GM18907 (cell line): ENCODE data around the gene BICRA.
"Not testable (repeated sequence)": the region's sequence is repeated elsewhere in the genome, so short reads cannot be mapped to it uniquely, and the experiment has no call there.

Experiments
- ATAC-seq: cut with Tn5 transposase; IDR thresholded peaks from one replicate; pipeline ENCODE4 v1.9.1; 2021; ENCODE audit warnings: mild to moderate bottlenecking, moderate library complexity; ENCODE audit not compliant: unreplicated experiment

Gene BICRA

DNA sequence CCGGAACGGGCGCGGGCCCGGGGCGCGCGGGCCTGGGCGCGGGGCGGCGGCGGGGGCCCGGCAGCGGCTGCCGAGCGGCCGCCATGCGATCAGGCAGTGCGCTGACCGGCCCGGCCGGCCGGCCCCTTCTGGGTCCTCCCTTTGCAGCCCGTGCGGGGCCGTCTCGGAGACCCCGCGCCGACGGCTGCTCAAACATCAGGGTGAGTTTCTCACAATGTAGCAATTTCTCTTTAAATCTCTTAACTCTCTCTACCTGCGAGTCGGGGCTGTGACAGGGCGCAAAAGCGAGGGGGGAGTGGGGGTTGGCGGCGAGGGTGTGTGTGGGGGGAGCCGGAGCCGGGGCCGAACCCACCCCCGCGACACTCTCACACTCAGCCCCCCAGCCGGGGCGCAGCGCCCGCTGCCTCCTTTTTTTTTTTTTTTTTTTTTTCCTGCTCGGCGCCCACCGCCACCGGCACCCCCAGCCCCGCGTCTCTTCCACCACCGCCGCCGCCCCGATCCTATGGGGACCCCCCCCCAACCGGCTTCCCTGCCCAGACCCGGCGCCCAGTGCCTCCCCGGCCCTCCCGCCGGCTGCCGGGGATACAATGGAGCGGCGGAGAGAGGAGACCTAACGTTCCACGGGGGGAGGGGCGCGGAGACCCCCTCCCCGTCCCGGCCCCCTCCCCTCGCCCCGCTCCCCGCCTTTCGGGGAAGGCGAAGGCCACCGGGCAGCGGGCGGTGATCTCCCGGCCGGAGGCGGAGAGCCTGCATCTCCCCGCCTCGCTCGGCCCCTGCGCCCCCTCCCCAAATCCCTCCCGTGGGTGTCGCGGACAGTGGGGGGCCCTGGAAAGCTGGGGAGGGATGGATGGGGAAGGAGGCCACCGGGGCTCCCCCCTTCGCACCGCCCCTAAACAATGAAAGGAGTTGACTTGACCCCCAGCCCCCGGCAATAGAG is at the start of gene BICRA:
TSS of gene BICRA (plus strand) at position 166 of the 937 bp plus-strand sequence. CDS start 64,441 bp downstream, outside the sequence.
- ATAC-seq: peak; percentile 46

DNA sequence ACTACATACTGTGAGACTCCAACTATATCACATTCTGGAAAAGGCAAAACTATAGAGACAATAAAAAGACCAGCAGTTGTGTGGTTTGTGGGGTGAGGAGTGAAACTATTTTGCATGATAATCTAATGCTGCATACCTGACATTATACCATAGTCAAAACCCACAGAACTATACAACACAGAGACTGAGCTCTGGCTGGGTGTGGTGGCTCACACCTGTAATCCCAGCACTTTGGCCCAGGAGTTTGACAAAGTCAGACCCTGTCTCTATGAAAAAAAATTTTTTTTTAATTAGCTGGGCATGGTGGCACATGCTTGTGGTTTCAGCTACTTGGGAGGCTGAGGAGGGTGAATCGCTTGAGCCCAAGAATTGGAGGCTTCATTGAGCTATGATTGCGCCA is 47.9 kb upstream of the BICRA start:
- ATAC-seq: no peak

DNA sequence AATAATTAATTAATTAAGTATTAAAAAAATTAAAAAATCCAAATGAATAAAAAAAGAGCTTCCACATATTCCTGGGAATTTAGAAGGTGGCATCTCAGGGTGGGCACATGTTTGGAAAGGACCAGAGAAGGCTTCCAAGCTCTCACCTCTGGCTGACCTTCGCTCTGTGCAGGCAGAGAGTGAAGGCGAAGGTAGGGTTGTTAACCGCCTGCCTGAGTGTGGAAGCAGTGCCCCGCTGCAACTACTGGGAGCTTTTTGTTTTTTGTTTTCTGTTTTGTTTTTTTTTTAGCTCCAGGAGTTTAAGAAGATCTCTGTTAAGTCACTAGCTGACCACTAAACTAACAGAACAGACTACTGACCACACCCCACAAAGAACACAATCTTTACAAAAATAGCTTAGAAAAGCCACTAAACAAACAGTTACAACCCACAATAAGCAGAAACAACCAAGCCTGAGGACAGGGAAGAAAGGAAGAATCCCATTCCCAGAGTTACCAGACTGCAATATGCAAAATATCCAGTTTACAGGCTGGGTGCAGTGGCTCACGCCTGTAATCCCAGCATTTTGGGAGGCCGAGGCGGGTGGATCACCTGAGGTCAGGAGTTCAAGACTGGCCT is 47.4 kb upstream of the BICRA start:
- ATAC-seq: no peak

DNA sequence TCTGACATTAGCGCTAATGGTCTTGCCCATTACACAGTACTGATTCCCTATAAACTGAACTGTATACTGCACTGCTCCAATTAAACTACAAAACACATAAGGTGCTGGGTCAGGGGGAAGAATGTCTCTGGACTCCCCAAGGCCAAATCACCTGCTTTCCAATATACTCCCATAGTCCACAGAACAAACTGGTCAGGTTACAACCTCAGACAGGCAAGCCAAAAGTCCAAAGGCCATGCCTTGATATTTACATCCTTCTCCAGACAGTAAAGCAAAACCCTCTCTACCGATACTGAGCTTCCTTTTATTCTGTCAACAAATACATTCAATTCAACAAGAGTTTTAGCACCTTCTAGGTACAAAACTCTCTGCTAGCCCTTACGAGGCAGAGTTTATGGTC is 44.9 kb upstream of the BICRA start:
- ATAC-seq: no peak

DNA sequence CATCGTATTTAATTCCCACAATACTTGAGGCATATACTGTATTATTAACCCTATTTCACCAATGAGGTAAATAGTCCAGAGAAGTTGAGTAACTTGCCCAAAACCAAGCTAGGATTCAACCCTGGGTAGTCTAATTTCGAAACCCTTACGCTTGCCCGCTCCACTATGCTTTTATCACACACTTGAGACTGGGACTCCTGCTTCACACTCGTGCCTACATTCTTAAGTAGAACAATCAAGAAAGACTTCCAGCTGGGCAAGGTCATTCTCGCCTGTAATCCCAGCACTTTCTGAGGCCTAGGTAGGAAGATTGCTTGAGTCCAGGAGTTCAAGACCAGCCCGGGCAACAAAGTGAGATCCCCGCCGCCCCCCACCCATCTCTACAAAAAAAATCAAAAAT is 39.6 kb upstream of the BICRA start:
- ATAC-seq: no peak

DNA sequence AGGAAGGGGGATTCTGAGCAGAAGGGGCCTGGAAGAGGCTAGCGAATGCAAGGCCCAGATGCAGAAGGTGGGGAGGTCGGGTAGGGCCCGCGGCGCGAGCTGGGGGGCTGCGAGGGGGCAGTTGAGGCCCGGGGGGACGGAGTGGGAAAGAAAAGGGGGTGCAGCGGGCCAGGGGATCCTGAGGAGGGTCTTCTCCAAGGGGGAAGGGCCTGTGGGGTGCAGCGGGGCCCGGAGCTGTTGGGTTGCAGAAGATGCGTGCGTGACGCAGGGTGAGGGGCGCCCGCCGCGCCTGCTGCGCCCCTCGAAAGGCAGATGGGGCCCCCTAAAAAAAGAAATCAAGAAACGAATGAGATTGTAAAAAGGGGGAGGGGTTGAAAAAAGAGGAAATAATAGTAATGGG is 36.3 kb upstream of the BICRA start:
- no peak for ATAC-seq

DNA sequence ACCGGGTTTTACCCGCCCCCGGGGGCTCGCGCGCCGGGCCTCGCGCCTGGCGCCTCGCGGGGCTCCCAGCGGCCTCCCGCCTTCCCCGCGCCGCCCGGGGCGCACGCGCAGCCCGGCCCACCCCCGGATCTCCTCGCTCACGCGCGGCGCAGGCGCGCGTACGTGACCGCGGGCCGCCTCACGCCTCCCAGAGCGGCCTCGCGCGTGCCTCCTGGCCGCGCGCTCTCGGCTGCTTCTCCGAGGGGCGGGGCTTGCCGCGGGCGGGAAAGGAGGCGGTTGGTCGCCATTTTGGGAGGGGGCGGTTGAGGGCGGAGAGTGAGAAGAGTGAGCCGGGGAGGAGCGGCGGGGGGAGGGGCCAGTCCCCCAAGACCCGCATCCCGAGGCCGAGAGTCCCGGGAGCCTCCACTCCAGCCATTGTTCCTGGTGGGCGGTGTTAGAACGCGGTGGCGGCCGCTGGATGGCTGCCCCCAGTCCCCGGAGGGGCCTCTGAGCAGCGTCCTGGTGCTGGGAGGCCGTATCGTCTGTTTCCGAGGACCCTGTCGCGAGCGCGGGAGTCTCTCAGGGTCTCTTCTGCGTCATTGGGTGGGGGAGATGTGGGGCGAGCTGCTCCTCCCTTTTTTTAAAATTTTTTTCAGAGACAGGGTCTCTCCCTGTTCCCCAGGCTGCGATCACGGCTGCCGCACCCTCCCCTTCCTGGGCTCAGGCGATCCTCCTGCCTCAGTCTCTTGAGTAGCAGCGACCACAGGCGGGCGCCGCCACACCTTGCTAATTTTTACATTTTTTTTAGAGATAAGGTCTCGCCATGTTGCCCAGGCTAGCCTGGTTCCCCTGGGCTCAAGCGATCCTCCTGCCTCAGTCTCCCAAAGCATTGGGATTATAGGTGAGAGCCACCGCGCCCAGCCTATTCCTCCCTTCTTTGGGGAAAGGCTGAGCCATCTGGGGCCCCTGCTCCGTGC is 35.6 kb upstream of the BICRA start, which contains the start of gene ZNF541:
TSS of gene ZNF541 (minus strand) at position 78 of the 956 bp plus-strand sequence. CDS start 17,292 bp downstream, outside the sequence.
- ATAC-seq: no peak

DNA sequence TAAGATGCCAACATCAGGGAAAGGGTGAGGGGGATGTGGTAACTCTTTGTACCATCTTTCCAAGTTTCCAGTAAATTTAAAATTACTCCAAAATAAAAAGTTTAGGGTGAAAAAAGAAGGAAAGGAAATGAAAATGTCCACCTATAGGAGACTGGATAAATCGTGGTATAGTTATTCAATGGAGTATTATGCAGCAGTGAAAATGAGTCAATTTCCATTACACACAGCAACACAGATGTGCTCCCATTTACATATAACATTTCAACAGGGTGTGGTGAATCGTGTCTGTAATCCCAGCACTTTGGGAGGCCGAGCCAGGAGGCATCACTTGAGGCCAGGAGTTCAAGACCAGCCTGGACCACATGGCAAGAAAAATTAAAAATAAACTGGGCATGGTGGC is 28.5 kb upstream of the BICRA start:
- no peak for ATAC-seq

DNA sequence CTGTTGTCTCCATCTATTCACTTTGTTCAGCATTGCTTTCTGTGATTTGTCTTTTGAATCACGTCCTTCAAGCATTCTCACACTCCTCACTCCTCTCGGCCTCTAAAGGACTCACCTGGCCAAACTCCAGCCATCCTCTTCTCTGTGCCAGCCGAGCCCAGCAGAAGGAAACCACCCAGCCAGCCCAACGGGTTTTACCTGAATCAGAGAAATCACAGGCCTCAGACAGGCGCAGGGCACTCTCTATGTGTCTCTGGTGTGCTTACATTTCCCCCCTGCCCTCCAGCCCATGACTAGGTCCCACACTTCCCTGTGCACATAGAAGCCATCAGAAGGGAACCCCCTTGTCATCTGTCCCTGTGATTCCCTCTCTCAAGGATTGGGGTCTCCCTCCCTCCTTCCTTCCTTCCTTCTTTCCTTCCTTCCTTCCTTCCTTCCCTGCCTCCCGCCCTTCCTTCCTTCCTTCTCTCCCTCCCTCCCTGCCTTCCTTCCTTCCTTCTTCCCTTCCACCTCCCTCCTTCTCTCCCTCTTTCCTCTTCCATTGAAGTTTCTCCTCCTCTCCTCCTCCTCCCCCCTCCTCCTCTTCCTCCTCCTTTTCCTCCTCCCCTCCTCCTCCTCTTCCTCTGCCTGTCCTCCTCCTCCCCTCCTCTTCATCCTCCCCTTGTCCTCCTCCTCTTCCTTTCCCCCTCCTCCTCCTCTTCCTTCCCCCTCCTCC is 27.2 kb upstream of the BICRA start:
- no peak for ATAC-seq

DNA sequence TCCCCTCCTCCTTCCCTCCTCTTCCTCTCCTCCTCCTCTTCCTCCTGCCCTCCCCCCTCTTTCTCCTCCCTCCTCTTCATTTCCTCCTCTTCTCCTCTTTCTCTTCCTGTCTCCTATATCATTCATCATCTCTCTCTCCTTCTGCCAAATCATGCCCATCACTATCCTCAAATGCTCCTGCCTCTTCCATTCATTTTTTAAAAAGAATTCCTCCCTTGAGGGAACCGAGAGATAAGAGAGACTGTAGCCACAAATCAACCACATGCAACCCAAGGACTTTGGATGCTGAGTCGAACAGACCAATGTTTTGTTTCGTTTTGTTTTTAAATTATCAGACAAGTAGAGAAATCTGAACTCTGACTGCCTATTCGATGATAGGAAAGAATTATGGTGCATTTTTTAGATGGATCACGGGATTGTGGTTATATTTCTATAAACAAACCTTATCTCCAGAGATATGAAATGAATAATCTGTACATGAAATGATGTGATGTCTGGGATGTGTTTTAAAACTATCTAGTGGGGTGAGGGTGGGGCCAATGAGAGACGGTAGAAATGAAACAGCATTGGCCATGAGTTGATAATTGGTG is 26.5 kb upstream of the BICRA start:
- ATAC-seq: no peak

DNA sequence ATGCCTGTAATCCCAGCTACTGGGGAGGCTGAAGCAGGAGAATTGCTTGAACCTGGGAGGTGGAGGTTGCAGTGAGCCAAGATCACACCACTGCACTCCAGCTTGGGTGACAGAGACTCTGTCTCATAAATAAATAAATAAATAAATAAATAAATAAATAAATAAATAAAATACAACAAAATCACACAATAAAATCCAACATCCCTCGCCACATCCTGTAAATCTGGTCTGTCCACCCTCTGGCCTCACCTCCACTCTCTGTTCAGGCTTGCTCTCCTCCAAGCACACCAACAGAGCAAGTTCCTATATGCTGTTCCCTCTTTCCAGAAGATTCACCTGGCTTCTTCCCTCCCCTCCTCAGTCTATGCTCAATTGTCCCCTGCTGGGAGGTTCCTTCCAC is 25.8 kb upstream of the BICRA start:
- not testable (repeated sequence) for ATAC-seq

DNA sequence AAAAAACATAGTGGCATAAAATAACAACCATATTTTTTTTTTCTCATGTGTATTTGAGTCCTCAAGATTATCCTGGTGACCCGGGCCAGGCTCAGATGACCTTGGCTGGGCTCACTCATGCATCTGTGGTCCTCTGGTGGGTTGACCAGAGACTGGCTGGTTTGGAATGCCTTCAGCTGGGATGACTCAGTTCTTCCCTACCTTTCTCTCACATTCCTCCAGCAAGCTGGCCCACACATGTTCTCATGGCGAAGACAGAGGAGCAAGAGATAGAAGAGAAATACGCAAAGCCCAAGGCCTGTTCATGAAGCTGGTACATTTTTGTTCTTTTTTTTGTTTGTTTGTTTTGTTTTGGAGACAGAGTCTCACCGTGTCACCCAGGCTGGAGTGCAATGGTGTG is 21.6 kb upstream of the BICRA start:
- no peak for ATAC-seq

DNA sequence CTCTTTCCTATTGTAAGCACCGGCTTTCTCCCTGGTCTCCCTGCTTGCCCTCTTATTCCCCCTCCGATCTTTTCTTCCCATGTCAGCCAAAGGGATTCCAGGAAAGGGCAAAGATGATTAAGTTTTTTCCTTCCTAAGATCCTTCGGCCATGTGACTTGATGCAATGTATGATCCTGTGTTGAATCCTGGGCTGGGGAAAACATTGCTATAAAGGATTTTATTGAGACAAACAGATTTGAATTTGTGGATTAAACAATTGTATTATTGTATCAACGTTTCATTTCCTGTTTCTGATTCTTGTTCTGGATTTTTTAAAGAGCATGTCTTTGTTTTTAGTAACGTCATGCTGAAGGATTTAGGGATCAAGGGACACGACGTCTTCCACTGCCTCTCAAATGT is 19.1 kb upstream of the BICRA start:
- ATAC-seq: no peak

DNA sequence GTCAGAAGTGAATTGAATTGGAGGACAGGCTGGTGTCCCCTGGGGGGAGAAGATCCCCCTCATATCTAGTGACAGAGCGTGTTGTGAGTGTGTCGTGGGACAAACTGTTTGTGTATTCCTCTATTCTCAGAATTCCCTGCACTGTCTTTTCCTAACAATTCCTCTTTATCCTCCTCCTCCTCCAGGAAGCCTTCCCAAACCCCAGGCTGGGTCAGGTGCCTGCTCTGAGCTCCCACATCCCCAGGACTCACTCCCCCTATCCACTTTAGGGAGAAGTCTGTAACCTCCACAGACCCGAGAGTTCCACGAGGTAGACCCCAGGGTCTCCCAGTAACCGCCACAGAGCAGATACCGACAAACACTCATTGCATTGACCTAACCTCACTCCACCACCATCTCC is 15.1 kb upstream of the BICRA start:
- no peak for ATAC-seq

DNA sequence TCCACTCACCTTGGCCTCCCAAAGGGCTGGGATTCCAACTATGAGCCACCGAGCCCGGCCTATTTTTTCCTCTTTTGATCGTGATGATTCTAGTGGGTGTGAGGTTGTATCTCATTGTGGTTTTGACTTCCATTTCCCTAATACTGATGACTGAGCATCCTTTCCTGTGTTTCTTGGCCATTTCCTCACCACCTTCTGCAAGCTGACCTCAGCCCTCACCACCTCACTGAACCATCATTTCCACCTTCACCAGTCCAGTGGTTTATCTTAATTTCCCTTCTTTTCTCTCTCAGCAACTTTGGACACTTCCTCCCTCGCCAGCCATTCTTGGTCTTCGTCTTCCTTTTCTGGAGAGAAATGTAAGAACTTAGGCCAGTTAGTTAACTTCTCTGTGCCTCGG is 13.0 kb upstream of the BICRA start:
- no peak for ATAC-seq

DNA sequence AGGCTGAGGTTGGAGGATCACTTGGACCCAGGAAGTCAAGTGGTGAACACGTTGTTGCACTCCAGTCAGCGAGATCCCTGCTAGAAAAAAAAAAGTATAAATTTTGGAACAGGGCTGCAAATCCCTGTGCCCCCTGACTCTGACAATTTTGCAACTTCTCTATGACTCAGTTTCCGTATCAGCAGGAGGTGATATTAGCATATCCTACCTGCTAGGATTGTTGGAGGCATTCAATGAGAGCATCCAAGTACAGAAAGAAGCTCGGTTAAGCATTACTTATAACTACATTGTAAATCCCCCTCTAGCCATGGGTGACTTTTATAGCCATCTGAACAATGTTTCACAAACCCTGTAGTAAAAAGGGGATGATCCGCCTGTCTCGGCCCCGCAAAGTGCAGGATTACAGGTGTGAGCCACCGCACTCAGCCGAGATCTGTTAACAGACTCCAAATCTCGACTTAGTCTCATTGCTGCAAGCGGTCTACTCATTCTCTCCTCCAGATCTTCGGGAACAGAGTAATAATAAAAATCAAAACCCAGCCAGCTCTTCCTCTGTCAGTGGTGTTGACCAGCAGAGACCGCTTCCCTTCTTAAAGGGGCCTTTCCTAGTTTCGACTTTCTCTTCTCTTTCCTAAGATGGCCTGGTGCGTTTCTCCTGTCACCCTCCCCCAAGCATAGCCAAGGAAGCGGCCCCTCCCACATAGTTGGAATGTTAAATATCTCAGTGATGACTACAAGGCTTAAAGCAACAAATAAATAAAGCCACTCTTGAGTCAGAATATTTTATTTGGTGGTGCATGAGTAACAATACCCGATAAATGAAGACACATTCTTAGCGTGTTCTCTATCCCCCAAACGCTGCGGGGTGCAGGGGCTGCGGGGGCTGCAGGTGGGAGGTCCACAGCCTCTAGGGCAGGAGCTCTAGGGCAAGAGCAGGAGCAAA is 10.3 kb upstream of the BICRA start:
- ATAC-seq: no peak

DNA sequence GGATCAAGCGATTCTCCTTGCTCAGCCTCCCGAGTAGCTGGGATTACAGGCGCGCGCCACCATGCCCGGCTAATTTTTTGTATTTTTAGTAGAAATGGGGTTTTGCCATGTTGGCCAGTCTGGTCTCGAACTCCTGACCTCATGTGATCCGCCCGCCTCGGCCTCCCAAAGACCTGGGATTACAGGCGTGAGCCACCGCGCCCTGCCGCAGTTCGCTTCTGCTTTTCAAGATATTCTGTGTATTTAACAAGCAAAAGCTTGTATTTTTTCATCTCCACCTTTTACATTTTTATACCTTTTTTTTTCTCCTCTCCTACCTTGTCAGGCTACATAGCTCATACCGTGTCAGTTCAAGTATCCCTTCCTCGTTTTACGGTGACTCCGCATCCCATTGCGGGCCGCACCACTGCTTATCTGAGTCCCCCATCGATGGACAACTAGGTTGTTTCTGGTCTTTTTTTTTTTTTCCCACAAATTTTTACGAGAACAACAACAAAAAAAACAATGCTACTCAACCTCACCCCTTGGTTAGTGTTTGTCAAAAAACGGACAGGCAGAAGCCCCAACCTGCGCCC is 9.2 kb upstream of the BICRA start:
- ATAC-seq: not testable (repeated sequence)
